IPS DF 4.7 (cell line): Measurements from ENCODE around the gene ATXN10.

Source experiments
- DNase-seq: peaks from one replicate; pipeline ENCODE4 v3.0.0-alpha.2; 2013; ENCODE audit warnings: low spot score; ENCODE audit errors: extremely low read depth

The ATXN10 gene

DNA sequence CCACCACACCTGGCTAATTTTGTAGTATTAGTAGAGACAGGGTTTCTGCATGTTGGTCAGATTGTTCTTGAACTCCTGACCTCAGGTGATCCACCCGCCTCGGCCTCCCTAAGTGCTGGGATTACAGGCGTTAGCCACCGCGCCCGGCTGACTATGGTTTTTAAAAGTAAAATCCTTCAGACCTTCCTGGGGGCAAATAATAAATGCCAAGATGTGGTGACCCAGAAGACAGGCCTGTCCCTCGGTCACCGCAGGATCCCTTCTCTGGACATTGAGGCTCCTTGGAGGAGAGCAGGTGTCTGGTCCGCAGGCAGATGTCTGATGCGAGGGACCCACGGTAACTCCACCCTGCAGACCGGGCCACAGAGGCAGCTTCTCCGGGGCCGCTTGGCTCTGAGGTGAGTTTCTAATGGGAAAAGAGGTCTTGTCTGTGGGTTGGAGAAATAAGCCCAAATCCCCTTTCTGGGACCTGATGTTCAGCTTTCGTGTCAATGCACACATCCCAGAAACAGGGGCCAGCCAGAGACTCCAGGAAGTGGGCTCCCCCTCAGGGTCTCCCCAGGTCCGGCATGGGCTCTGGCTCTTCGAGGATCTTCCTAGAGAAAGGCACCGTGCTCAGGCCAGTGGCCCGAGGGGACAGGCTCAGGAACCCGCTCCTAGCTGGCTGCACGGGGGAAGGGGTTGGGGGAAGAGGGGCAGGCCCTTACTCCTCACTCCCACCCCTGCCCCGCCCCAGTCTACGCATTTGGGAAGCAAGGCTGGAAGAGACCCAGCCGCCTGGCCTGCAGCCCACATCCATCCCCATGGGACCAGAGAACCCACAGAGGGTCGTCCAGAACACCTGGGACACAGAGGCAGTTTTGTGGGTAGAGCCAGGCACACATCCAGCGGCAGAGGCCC lies 204.8 kb downstream of the ATXN10 start:
- DNase-seq, result no peak

DNA sequence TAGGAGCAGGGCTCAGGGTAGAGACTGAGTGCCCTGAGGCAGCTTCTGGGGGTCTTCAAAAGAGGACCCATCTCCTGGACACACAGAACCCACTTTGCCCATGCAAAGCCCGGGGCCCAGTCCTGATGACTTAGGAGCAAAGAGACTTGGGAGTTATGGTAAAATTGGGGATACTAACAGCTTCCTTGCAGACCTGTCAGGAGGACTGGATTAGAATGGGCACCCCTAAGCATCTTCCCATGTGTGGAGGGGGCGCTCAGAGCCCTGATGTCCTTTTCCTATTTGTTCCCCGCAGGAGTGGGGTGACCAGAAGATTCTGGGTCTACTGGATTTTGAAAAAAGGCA lies 205.4 kb downstream of the ATXN10 start:
- no peak for DNase-seq

DNA sequence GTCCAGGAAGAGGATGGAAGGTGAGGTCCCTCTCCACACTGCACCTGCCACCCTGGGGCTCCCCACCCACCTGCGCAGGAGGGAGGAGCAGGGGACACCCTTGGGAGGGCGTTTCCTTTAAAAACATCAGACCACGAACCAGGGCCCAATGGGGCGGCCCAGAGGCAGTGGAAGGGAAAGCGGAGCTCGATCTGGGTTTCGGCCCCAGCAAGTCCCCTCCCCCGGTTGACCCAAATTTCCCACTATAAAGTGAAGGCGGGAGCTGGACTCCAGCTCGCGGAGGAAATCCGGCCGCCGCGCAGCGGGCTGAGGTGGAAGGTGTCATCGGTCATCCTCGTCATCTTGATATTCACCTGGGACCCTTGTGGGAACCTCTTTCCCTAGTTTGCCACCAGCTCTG lies 206.0 kb downstream of the ATXN10 start:
- DNase-seq, result no peak

DNA sequence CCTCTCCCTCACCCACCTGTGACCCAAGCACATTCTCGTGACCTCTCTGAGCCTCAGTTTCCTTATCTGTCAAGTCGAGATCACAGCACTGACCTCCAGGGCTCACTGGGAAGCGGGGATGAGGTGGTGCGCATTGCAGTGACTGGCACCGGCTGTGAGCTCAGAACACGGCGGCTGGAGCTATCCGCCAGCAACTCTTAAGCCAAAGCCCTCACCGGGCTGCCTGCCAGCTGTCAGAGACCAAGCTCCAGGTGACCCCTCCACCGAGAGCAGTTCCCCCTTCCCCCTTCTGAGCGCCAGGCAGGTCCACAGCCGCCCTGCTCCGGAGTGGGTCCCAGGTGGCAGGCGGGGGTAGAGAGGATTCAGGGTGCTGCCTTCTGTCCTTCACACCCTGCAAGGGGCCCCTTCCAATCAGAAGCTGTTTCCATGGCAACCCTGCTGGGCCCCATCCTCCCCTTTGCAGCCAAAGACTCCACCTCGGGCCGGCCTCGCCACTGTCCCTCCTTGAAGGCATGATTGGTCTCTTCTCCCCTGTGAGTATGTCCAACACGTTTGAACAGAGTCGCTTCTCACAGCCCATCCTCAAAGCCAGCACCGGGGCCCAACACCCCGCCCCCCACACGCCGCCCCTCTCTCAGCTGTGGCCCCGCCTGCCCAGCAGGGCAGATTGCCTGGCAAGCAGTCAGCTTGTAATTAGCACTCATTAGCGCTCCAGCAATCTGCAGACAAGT lies 206.6 kb downstream of the ATXN10 start:
- DNase-seq, result no peak

DNA sequence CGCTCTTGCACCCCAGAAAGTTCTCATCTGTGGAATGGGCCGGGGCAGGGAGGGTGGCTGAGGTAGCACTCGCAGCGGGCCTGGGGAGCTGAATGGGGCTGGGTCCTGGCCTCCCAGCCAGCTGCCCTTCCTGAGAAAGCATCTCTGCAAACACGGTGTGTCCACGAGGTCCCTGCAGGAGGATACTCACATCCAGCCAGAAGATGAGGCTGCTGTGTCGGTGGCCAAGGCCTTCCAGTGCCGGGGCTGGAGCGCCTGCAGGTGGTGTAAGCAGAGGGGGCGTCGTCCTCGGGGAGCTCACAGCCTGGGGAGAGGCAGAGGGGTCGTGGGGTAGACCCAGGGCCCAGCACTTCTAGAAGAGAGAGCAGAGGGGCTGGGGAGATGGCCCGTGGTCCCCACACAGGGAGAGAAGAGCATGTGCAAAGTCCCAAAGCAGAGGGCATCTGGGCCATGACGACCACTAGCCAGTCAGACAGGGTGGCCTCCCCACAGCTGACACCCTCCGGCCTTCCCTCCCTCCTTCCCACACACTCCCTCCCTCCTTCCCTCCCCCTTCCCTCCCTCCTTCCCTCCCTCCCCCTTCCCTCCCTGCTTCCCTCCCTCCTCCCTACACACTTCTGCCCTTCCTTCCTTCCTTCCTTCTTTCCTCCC lies 207.4 kb downstream of the ATXN10 start:
- no peak for DNase-seq

DNA sequence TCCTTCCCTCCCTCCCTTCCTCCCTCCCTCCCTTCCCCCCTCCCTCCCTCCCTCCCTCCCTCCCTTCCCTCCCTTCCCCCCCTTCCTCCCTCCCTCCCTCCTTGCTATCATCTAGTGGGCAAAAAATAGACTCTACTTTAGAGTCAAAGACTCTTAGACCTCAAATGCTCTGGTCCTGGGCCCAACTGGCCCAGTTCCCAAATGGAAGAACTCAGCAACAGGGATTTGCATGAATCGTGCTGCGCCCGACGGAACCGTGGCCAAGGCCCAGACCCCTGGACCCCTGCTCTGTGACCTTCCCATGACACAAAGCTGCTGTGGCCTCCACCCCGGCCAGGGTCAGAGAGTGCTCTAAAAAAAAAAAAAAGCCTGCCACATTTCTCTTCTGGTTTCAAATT lies 207.9 kb downstream of the ATXN10 start:
- no peak for DNase-seq

DNA sequence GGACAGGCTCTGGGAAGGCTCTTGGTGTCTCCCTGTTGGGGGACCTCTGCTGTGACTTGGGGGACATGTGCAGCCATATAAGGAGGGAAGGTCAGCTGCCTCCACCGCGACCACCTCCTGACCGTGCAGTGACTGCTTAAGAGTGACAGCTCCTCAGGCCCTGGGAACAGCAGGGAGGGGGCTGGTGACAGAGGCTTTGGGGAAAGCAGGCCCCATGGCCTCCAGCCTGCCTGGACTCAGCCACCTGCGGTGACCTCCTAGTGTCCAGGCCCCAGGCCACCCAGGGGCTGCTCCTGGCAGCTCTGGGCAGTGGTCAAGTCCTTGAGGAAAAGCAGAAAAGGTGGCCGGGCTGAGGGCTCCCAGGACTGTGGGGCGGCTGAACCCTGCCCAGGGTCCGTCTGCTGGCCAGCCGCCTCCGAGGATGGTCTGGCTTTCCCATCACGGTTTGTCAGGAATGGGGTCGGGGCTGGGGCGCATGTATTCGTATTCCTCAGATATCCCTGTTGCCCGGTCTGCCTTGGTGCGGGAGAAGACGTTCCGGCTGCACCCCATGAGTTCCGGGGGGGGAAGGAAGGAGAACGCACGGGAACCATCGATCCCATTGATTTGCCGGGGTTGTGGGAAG lies 208.6 kb downstream of the ATXN10 start:
- DNase-seq, result no peak

DNA sequence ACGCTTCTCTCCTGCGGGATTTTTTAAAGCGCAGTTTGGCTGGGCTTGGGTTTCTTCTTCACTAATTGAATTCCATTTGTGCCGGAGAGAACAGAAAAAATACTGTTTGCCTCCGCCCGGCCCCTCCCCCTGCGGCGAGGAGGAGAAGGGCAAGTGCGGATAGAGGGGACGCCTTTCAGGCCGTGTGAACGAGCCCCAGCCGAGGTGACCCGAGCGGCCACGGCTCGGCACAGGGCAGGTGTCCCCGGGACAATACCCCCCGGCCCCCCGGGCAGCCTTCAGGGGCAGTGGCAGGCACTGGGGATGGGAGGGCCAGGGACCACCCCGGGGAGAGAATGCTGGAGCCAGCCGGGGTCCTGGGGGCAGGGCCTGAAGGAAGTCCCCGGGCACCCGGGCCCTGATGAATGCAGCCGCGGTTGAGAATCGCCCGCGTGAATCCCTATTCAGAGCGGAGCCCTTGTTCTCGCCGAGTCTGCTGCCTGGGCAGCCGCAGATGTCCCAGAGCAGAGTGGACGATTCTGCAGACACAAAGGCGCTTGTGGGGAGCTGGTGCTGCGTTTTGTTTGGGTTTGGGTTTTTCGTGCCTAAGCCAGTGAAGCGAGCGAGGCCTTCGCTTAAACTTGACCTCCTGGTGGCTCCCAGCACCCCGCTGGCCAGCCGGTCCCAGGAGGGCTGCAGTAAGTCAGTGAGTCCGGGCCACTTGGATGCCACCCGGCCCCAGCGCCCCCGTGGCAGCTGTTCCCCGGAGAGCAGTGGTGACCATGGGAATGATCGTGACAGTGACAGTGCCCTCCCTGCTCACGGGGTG lies 209.3 kb downstream of the ATXN10 start:
- DNase-seq, result no peak

DNA sequence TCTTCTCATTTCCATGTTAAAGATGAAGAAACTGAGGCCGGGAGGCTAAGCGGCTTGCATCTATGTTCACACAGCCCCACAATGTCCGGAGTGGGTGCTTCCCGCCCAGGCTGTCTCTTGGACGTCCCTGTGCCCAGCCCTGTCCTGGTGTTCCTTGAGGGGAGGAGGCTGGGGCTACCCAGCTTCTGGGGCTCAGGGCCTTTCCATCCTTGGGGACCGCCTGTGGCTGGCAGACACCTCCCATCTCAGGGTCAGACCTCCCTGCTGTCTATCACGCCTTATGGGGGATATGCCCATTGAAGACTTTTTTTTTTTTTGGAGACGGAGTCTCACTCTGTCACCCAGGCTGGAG lies 209.9 kb downstream of the ATXN10 start:
- DNase-seq, result no peak

DNA sequence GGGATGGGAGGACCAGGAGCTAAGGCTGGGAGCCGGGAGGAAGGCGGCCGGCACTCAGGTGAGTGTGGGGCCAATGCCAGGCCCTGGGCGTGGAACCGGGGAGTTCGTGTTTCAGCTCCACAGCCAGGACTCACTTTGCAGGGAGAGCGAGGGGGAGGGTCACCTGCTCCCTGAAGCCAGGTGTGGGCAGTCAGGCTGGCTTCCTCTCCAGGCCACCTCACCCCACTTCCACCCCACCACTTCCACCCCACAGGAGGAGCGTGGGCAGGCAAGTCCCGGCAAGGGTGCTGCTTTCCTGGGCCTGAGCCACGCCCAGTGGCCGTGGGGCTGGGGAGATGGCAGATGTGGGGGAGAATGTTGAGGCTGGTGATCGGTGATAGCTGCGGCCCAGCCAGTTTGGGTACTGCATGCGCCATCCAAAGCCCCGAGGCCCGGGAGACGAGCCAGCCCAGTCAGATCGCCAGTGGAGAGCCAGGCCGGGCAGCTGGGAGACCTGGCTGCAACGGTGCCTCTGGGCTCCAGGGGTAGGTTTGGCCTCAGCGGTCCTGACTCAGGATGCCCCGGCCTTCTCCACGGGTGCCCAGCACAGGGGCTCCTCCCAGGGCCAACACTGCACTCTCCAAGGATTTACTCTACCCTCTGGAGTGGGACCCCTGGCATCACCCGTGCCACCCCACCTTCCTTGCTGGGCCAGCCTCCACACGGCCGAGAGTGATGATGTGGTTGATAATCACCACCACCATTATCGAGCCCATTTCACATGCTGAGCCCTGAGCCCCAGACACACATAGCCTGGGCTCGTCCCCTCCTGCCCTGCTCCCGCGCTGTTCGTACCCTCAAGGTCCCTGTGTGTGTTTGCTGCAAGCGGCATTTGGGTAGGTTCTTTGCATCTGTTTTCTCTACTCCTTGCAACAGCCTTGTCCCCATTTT lies 211.5 kb downstream of the ATXN10 start:
- DNase-seq, result no peak

DNA sequence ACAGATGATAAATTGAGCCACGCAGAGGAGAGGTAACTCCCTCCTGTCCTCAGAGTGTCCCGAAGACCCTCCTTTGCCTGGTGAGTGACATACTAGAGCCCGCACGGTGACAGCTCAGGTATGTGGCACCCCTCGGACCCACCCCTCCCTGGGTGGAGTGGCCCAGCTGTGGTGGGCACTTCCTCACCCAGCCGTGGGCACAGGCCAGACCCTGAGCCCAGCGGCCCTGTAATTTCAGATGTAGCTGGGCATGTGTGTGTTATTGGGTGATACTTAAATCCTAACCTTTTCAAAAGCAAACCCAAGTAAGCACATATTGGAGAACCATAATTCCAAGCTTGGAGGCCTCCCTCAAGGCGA lies 212.2 kb downstream of the ATXN10 start:
- DNase-seq, result no peak

DNA sequence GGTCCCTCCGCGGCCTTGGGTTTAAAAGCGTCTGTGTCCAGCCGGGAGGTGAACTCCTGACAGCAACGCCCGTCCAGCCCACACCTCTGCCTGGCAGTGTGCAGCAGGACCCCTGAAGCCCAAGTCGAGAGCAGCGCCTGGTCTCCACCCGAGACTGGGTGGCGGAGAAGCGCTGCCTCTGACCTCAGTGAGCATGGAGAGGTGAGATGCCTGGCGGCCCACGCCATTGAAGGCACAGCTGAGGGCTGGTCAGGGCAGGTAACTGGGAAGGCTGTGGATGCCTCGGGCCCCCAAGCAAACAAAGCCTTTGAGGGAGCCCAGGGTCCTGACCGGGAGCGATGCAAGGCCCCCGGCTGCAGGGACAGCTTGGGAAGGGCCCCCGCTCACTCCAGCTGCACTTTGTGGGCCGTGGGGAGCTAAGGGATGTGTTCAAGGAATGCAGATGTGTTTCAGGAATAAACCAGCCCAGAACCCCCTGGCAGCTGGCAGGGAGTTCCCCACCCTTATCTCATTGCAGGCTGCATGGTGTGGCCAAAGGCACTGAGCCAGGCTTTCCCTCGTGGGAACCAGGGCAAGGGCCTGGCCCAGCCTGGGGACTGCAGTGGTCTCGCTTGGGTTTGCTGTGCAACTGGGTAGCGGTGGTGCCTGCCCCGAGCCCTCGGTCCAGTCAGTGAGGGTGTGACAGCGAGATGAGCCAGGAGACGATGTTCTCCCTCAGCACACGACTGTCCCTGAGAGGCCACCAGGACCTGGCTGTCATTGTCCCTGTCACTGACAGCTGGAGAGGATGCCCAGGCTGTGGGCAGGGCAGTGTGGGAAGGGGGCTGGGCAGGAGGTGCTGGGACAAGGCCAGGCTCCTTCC lies 212.8 kb downstream of the ATXN10 start:
- no peak for DNase-seq

DNA sequence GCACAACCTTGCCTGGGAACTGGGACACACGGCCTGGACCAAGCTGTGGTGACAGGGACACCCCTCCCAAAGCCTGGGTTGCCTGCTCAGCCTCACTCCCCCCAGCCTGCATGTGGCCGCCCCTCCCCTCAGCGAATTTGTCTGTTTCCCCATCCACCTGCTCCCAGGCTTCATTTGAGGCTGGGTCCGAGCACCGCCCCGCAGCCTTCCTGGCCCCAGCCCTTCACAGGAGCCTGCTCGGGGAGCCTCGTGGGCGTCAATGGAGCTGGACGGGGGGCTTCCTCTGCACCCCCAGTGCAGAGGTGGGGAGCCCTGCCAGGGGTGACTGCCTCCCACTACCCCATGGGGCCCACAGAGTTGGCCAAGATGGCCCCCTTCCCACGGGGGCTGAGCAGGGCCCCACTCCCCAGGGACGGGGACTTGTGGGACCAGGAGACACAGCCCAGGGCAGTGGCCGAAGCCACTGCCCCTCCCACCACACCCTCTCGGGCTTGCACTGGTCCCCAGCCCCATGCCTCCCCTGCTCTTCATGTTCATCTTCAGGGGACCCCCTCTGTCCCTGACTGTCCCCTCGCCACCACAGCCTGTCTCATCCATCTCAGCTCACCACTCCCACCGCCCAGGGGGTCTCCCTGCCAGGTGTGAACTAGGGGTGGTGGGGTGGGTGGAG lies 213.7 kb downstream of the ATXN10 start:
- no peak for DNase-seq

DNA sequence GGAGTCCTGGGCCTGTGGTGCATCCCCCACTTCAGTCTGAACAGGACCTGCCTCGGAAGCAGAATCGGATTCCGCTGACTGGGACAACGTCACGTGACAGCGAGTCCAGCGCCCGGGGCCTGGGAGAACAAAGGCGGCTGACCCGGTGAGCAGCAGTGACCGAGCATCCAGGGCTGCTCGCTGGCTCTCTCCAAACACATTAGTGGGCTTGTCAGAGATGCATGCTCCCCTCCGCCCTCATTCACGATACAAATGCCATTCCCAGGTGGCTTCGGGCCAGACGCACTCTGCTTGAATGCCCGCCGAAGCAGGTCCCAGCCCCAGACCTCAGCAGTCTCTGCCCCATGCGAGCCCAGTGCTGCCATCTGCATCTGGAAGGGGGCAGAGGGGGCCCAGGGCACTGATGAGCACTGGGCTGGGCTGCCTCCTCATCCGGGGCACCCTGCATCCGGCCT lies 214.3 kb downstream of the ATXN10 start:
- DNase-seq, result no peak

DNA sequence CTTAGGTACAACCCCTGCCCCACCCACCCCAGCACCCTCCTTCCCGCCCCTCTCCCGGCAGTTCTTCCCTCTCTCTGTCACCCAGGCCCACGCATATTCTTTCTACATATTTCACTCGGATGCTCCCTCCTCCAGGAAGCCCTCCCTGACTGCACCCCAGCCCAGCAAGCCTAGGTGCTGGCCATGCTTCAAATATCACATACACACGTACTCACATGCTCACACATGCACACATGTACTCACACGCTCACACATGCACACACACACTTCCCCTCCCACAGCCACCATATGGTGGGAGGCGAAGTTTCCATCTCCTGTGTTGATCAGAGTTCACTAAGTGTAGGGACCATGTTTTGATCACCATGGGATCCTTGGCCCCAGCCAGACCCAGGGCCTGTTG lies 214.9 kb downstream of the ATXN10 start:
- DNase-seq, result no peak

DNA sequence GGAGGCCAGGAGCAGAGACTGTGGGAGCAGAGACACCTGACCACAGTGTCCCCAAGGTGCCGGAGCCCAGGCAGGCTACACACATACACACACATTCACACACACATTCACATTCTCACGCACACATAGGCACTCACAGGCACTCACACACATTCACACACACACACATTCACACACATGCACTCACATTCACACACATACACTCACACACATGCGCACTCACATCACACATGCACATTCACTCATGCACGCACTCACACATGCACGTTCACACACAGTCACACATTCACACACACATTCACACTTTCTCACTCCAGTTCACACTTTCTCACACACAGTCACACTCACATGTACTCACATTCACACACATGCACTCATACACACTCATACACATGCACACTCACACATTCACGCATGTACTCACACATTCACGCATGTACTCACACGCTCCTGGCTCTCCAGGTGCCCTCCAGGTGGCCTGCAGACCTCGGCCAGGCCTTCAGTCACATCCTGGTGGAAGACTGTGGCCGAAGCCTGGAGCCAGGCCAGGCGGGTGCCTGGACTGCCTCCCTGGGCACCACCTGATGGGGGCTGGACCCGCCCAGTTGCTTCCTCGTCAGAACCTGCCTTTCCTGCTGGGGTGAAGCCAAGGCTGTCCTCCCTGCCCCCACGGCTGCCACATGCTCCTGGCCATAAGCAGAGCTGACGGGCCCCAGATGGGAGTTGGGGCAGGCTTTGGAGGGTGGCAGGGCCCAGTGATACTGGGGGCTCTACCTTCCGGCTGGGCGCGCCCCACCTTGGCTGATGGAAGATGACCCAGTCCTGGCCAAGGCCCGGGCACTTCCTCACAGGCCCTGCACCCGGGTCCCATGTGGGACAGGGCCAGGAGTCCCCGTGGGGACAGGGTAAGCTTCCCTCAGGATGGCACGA lies 215.8 kb downstream of the ATXN10 start:
- DNase-seq, result no peak
